HG02678 (cell line): Measurements from ENCODE around the gene CYP46A1.

Experiments
- ATAC-seq: cut with Tn5 transposase; IDR thresholded peaks from one replicate; pipeline ENCODE4 v1.9.1; 2021; ENCODE audit warnings: mild to moderate bottlenecking, moderate library complexity; ENCODE audit not compliant: unreplicated experiment

The CYP46A1 gene

DNA sequence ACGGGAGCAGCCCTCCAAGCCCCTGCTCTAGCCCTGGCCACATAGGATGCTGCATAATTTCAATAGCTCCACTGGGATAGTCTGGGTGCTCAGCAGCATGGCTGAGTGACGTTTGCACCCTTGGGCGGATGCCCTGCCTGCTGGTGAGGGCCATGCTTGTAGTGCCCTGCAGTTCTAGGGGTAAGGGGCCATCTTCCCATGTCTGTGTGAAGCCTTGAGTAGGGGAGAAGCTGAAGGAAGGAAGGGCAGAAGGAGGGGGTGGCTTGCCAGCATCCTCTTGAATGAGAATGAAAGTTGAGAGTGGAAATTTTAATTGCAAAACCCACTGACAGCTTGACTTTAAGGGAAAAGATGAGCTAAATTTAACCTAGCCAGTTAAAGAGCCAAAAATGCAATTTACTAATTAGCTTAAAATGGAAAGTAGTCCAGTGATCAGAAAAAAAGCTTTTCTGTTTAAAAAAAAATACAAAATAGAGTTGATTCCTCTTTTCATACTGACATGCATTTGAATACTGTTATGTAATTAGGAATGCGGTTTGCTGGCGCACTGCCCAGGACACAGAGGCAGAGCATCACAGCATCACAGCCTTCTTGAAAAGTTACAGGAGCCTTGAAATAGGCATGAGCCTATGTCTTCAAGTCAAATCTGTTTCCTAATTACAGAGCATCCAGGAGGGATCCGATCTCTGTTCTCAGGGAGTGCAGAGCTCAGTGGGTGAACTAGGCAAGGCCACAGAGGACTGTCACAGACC is 90.6 kb downstream of the CYP46A1 start:
- no peak for ATAC-seq

- no peak for ATAC-seq
These were observed 91.3 kb downstream of the CYP46A1 start for GRCh38 chr14:99775351-99775750.
